HL-60 (cell line): Measurements from ENCODE around the gene BRD4.

Source experiments
- DNase-seq, 2 experiments: peaks; one replicate each; pipeline ENCODE4 v3.0.0-alpha.2; 2010 to 2020; ENCODE audit warnings: low read depth in 1 of 2, low spot score in 1 of 2
- H3K27ac ChIP-seq: fragments of 250-450 bp; sonication (Bioruptor Pico); replicated peaks from 2 replicates; pipeline ENCODE4 v1.5.1; 2020; ENCODE audit warnings: mild to moderate bottlenecking, moderate library complexity
- H3K27me3 ChIP-seq: fragments of 250-450 bp; sonication (Bioruptor Pico); 2 replicates; pipeline ENCODE4 v1.5.1; 2021; ENCODE audit warnings: mild to moderate bottlenecking, moderate library complexity; ENCODE audit not compliant: insufficient read depth, poor library complexity, severe bottlenecking
- H3K4me3 ChIP-seq: replicated peaks from 2 replicates; pipeline ENCODE4 v1.5.1; 2011; ENCODE audit warnings: mild to moderate bottlenecking, control low read depth, low read length; ENCODE audit not compliant: insufficient read depth
- CTCF ChIP-seq: IDR thresholded peaks from one replicate; pipeline ENCODE4 v1.5.1; 2011; ENCODE audit warnings: low read length, control low read depth, inconsistent platforms; ENCODE audit not compliant: insufficient read depth
- GABPA ChIP-seq: IDR thresholded peaks from 2 replicates; pipeline ENCODE4 v1.6.1; 2012; ENCODE audit warnings: low read depth
- POLR2AphosphoS5 ChIP-seq: IDR thresholded peaks from 2 replicates; pipeline ENCODE4 v1.6.1; 2012; ENCODE audit warnings: low read depth
- REST ChIP-seq: IDR thresholded peaks from 2 replicates; pipeline ENCODE4 v1.6.1; 2012; ENCODE audit warnings: low read depth; ENCODE audit not compliant: insufficient replicate concordance
- SPI1 ChIP-seq: IDR thresholded peaks from 2 replicates; pipeline ENCODE4 v1.6.1; 2012; ENCODE audit warnings: low read depth, mild to moderate bottlenecking, borderline replicate concordance

BRD4 gene

GRCh38 chr19:15263361-15263985, 68.9 kb downstream of the BRD4 start:
- H3K27ac ChIP-seq = no peak overlapping the region
- TF ChIP-seq SPI1 (no peak), GABPA (no peak), REST (no peak), CTCF (no peak), POLR2AphosphoS5 (no peak)
- no peak overlapping the region for H3K4me3 ChIP-seq
- no peak for DNase-seq
- no peaks in the 10 kb centered on the region for H3K27me3 ChIP-seq

- DNase-seq = no peak
- TF ChIP-seq CTCF = no peak
- TF ChIP-seq SPI1 = no peak
- TF ChIP-seq GABPA = no peak
- no peak for TF ChIP-seq REST
- no peak for TF ChIP-seq POLR2AphosphoS5
- Histone ChIP-seq H3K27ac (no peak overlapping the region), H3K4me3 (no peak overlapping the region), H3K27me3 (no peaks in the 10 kb centered on the region)
These were observed 70.3 kb downstream of the BRD4 start for GRCh38 chr19:15262011-15262410.

GRCh38 chr19:15260939-15261338, 71.4 kb downstream of the BRD4 start:
- no peak for DNase-seq
- no peak for TF ChIP-seq SPI1
- Histone ChIP-seq H3K4me3 (no peak overlapping the region), H3K27ac (no peak overlapping the region), H3K27me3 (no peaks in the 10 kb centered on the region)

GRCh38 chr19:15259907-15260306, 72.4 kb downstream of the BRD4 start:
- TF ChIP-seq REST (no peak), CTCF (no peak), POLR2AphosphoS5 (no peak), SPI1 (no peak), GABPA (no peak)
- H3K27me3 ChIP-seq = no peaks in the 10 kb centered on the region

More at GRCh38 chr19:15259907-15260306, 72.4 kb downstream of the BRD4 start:
- no peak overlapping the region for H3K4me3 ChIP-seq
- no peak overlapping the region for H3K27ac ChIP-seq
- DNase-seq = no peak
